Measurements from ENCODE around the gene ESRRB.

DNA sequence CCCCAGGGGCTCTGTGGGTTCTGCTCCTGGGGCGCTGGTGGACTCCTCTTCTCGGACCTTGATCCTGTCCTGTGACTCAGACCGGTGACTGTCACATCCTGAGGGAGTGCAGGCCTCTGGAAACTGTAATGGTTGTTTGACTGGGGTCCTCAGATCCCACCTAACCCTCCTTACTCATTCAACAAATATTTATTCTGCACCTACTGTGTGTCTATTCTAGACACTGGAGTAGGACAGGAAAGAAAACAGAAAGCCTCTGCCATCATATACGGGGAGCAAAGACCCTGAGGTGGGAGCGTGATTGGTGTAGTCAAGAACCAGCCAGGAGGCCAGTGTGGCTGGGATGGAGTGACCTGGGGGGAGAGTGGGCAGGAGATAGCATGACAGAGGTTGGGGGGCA lies 47.6 kb downstream of the ESRRB start:
- no peak for TF ChIP-seq CTCF (IDR thresholded peaks at IDR 0.05)
- TF ChIP-seq POLR2A (IDR thresholded peaks at IDR 0.05): no peak
- TF ChIP-seq EP300 (IDR thresholded peaks at IDR 0.05; ENCODE audit: low read depth): no peak

All from transverse colon (tissue), 3 donors.